ENCODE results near the gene ARSK. TPM values are rescaled to one million over a fixed set of nuclear protein-coding genes. Genes with fewer than 3 reads are reported as not detected.
A peak's percentile ranks its signal among the peaks of the same experiment; 100 is the strongest.

ARSK gene
- 1.6 and 2.4 TPM in 2 replicates for total RNA-seq

DNA sequence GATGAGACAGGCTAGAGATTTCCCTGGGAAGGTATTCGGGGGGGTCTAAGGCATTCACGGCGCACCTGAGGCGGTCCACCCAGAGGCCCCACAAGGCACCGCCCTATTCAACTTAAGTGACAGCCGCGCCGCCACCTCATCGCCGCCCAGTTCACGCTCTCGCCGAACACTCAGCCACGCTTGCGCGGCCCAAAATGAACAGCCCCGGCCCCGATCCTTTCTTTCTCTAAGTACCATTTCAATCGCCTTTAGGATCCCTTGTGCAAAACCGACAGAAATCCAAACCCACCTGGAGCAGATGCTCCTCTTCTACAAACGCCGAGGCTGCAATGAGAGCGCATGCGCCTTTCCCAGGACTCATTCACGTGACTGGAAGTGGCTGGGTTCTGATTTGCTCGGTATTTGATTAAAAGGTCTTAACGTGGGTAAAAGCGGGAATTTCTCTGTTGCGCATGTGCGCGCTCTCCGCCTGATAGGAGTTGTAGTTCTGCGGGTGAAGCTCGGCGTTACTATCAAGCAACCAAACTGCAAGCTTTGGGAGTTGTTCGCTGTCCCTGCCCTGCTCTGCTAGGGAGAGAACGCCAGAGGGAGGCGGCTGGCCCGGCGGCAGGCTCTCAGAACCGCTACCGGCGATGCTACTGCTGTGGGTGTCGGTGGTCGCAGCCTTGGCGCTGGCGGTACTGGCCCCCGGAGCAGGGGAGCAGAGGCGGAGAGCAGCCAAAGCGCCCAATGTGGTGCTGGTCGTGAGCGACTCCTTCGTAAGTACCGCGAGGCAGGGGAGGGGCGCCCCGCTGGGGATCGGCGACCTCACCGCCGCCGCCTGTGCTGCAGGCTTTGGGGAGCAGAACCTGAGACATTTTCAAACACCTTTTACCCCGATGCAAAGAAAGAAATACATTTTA, at the start of gene ARSK, which contains the start of gene SKIC3:
ARSK (plus strand) TSS at position 455 of the 902 bp plus-strand sequence; CDS start at position 633, 178 bp downstream.
SKIC3 (minus strand) TSS at position 331 of the 902 bp plus-strand sequence. CDS start 7,827 bp downstream, outside the sequence.
- DNase-seq (ENCODE audit: low read depth in 2 of 2): peak; percentile 99

DNA sequence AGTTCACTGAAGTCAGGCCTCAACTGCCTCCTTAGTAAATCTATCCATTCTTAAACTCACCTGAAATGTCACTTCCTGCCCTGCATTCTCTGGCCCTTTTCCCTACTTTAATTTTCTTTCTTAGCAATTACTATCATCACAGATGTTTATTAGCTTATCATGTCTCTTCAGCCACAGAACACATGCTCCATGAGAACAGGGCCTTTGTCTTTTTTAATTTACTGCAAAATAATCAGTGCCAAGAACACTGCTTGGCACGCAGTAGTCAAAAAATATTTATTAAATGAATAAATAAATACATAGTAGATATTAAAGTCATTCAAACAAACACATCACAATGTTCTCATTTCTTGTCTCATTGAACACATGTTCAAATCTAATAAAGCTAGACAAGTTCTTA, 46.4 kb upstream of the ARSK start:
- DNase-seq (ENCODE audit: low read depth in 2 of 2): no peak

DNA sequence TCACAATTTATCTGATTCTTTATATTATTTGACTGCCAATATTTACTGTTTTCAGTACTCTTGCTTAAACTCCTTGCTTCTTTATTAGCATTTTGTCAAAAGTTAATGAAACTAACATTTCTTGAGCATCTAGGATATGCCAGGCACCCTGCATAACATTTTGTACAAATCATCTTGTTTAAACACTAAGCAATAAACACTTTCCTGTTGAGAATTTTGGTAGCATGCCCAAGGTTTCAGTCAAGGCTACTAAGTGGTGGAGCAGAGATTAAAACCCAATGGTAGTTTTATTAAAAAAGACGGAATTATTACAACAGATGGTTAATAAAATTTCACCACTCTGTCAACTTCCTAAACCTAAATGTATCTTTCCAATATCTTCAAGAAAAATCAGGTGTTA, 43.3 kb upstream of the ARSK start:
- no peak for DNase-seq (ENCODE audit: low read depth in 2 of 2)

DNA sequence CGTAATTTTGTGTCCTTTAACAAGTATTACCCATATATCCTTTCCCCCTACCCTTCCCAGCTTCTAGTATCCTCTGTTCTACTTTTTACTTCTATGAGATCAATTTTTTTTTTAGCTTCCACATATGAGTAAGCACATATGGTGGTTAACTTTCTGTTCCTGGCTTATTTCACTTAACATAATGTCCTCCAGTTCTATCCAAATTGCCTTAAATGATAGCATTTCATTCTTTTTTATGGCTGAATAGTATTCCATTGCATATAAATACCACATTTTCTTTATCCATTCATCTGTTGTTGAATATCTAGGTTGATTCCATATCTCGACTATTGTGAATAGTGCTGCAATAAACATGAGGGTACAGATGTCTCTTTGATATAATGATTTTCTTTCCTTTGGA, 36.5 kb upstream of the ARSK start:
- DNase-seq (ENCODE audit: low read depth in 2 of 2): no peak

GRCh38 chr5:95519151-95519550, 35.8 kb upstream of the ARSK start:
- DNase-seq (ENCODE audit: low read depth in 2 of 2): peak in 1 of 2 donors; percentile 50

DNA sequence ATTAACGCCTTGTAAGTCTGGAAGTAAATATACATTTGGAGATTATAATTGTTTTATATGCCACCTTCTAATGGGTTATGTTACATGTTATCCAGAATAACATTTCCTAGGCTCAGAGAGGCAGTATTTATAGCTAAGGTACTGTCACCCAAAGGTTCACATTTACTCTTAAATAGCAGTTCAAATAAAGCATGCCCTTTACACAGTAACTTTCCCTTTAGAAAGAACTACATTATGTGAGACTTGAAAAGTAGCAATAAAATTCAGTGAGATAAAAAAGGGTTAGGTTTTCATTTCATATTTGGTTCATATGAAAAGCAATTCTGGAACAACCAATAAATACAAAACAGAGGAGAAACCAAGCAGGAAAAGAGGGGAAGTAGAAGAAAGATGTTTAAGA, 35.2 kb upstream of the ARSK start:
- no peak for DNase-seq (ENCODE audit: low read depth in 2 of 2)

GRCh38 chr5:95520206-95520605, 34.7 kb upstream of the ARSK start:
- DNase-seq (ENCODE audit: low read depth in 2 of 2): no peak

DNA sequence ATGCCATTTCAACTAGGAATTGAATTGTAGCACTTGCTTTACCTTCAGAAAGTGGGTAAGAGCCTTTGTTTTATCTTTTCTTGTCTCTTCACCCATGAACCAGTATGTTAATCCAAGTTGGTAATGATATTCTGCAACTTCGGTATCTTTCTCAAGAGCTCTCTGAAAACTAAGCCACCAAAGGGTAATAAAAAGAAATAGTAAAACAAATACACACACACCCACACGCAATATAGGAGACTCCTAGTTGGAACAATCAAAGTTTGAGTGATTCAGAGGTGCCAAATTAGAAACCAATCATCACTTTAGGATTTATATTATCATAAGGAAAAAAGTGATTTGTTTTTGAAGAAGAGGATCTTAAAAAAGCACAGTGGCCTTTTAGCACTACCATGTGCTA, 30.5 kb upstream of the ARSK start:
- DNase-seq (ENCODE audit: low read depth in 2 of 2): no peak

DNA sequence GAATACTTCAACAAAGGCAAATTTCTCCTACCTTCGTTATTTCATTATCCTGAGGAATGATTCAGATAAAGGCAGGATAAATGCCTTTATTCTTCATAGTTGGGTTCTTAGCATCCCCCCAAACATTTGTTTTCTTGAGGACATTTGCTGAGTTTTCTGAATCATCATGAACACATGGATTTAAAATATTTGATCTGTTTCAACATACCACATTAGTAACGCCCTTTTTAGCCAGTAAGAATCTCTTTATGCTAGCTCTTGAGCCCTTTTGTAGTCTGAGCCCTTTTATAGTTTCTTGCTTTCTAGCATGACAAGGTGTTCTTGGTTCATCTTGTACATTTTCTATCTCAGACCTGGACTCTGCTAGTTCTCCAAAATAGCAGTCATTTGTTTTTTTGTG, 28.0 kb upstream of the ARSK start:
- DNase-seq (ENCODE audit: low read depth in 2 of 2): no peak

GRCh38 chr5:95528565-95528964, 26.3 kb upstream of the ARSK start:
- DNase-seq (ENCODE audit: low read depth in 2 of 2): no peak

GRCh38 chr5:95530416-95530815, 24.5 kb upstream of the ARSK start:
- DNase-seq (ENCODE audit: low read depth in 2 of 2): peak in 1 of 2 donors; percentile 84

GRCh38 chr5:95531491-95531890, 23.4 kb upstream of the ARSK start:
- DNase-seq (ENCODE audit: low read depth in 2 of 2): no peak

- no peak for DNase-seq (ENCODE audit: low read depth in 2 of 2)
These were observed 22.5 kb upstream of the ARSK start for GRCh38 chr5:95532415-95532814.

DNA sequence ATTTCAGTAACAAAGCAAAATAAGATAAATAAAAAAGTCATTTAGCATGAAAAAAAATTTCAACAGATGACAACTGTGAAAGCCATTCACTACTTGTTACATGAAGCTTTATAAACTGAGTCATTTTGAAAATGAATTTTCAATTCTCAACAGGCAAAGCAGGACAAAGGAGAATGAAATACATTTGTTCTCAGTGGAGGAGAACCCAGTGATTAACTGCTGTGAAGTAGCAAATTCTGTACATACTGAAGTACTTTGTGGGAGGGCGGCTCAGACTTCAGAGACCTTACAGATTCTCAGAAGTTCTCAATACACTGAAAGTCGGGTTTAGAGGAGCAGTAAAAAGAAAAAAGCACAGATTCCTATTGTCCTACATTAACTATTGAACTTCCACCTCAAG, 21.8 kb upstream of the ARSK start:
- DNase-seq (ENCODE audit: low read depth in 2 of 2): no peak

DNA sequence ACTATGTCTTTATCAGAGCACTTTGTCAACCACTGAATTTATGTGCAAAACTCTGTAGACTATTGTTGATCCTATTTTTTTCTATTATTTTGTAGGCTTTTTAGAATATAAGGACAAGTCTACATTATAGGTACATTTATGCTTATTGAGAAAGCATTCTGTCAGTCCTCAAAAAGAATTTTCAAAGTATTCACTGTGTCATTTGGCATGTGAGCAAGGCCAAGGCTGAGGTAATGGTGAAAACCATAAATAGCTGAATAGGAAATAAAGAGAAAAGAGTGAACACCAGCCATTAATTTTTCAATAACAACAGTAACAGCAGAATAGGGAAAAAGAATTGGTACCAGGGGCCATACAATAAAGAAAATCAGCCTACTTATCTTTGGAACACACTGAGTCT, 21.1 kb upstream of the ARSK start:
- peak; percentile 4 to 14 for DNase-seq (ENCODE audit: low read depth in 2 of 2)

DNA sequence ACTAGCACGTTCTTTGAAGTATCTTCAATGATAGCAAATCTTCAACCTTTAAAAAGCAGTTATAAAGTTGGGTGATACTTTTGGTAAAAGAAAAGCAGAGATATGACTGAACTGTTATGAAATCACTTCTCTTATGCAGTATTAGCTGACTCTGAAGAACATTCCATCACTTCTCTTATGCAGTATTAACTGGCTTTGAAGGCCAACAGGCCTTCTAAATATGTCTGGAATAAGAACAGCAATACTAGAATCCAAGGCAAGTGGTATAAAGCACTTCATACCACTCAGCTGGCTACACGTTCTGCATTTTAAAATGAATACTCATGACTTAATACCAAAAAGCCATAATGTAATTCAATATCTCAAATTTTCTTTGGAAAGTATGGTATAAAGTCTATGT, 17.4 kb upstream of the ARSK start:
- DNase-seq (ENCODE audit: low read depth in 2 of 2): no peak

DNA sequence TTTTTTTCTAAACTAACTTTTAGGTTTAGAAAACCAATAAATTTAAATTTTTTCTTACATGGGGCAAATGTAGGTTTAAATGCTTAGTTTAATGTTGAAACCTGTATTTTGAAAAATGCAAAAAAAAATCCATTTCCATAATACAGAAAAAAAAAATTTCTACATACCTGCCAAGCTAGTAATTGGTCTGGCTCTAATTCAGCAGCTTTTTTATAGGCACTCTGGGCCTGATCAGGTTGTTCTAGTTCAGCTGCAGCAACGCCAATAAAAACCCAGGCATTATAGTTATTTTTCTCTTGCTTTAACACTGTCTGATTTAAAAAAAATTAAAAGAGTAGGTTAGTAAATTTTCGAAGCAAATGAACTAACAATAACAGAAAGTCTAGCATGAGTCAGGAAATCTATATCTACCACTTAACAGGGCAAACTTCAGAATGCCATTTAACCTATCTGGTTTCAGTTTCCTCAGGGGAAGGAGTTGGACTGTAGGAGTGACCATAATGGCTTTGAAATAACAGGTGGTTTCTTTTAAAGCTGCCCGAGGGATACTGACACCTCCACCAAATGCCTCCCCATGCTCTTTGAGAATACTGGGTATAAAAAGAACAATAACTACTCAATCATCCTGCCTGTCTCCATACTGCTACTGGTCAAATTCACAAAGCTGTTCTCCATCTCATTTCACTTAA, 11.7 kb upstream of the ARSK start:
- no peak for DNase-seq (ENCODE audit: low read depth in 2 of 2)

DNA sequence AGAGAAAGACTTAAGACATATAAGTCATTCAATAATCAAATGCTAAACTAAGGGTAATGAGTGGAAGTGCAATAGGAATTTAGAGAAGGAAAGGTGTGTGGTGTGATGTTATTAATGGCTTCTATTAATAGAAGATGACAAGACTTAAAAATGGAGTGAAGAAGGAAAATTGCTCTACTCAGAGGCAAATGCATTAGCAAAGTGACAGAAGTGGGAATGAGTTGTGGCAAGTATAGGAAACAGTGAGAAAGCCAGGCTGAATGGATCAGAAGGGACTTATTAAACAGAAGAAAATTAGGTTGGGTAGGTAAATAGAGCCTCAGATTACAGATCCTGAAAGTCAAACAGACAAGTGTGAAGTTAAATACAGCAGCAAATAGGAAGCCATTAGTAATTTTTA, 5.9 kb upstream of the ARSK start:
- DNase-seq (ENCODE audit: low read depth in 2 of 2): no peak

DNA sequence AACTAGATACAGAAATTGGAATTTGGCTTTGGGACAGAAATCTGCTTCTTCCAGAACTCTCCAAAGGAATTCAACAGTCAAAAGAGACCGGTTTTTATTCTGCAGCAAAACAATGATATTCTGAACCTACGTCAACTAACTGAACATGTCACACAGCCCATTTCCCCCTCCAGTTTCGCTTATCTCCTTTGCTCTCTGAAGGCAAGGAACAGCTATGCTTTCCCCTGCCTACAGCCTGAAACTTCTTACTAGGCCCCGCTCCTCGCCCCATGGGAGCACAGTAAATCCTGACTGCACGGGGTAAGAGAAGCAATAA, 612 bp upstream of the ARSK start:
- DNase-seq (ENCODE audit: low read depth in 2 of 2): no peak

DNA sequence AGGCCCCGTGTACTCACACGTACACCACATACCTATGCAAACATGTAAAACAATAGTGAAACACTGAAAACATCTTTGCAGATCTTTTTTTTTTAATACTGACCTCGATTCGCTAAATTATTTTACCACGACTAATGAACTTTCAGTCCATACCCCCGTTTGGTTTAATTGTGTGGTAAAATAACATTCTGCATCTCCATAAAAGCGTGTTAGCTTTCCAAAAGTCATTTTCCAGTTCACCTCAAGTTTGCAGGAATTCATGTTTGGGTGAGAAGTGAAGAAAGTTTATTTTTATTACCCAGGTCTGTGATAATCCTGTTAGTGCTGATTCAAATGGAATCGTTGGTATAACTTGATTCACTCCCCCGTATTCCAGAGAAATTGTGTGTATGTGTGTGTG, 652 bp downstream of the ARSK start:
- peak; percentile 7 to 12 for DNase-seq (ENCODE audit: low read depth in 2 of 2)

GRCh38 chr5:95557841-95558240, 2.9 kb downstream of the ARSK start:
- no peak for DNase-seq (ENCODE audit: low read depth in 2 of 2)

- DNase-seq (ENCODE audit: low read depth in 2 of 2): no peak
These were observed 7.4 kb downstream of the ARSK start for GRCh38 chr5:95562282-95562681.

DNA sequence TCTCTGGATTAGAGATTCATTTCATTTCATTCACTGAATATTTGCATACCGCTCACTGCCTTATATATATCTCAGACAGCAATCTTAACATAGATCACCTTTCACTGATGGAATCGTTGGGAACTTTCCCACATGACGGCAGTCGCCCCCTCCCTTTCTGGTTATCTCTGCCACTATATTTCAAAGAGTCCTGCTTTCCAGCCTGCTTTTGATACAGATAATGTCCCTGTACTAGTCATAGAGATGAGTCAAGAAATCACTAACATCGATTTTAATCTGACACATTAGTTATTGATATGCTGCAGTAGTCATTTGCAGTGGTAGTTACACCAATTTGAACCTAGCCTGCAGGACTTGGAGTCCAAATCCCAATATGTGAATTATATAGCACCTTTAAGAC, 8.5 kb downstream of the ARSK start:
- no peak for DNase-seq (ENCODE audit: low read depth in 2 of 2)
